Adipocyte (in vitro differentiated cells): ENCODE measurements around the gene PCNP.
"Not testable (repeated sequence)": the region's sequence is repeated elsewhere in the genome, so short reads cannot be mapped to it uniquely, and the experiment has no call there.

Experiments used
- DNase-seq: peaks from one replicate; pipeline ENCODE4 v3.0.0-alpha.2; 2015; ENCODE audit warnings: low read depth
- H3K27me3 ChIP-seq: replicated peaks from 2 replicates; pipeline ENCODE4 v1.7.0; 2013; ENCODE audit warnings: mild to moderate bottlenecking, low read length, moderate library complexity; ENCODE audit not compliant: control insufficient read depth, insufficient read depth
- H3K36me3 ChIP-seq: 2 replicates; pipeline ENCODE4 v1.7.0; 2013; ENCODE audit warnings: low read length, mild to moderate bottlenecking, moderate library complexity; ENCODE audit not compliant: control insufficient read depth, insufficient read depth, severe bottlenecking
- H3K4me1 ChIP-seq: 2 replicates; pipeline ENCODE4 v1.7.0; 2013; ENCODE audit warnings: mild to moderate bottlenecking, low read length, moderate library complexity; ENCODE audit not compliant: control insufficient read depth, insufficient read depth
- H3K4me3 ChIP-seq: 2 replicates; pipeline ENCODE4 v1.7.0; 2013; ENCODE audit warnings: mild to moderate bottlenecking, low read length, moderate library complexity
- H3K9ac ChIP-seq: 2 replicates; pipeline ENCODE4 v1.7.0; 2013; ENCODE audit warnings: mild to moderate bottlenecking, low read length, moderate library complexity
- H3K9me3 ChIP-seq: 2 replicates; pipeline ENCODE4 v1.7.0; 2013; ENCODE audit warnings: mild to moderate bottlenecking, low read length, moderate library complexity; ENCODE audit not compliant: control insufficient read depth

The PCNP gene

GRCh38 chr3:101571028-101571895 lies 2.7 kb upstream of the PCNP start:
- no peaks in the 10 kb centered on the region for H3K9me3 ChIP-seq
- no peak for DNase-seq

GRCh38 chr3:101574388-101575112 lies 570 bp downstream of the PCNP start:
- peak; percentile 80 for DNase-seq
- Histone ChIP-seq H3K9ac (peak overlapping the region; percentile 98), H3K4me3 (peak overlapping the region; percentile 98), H3K36me3 (peaks cover 2% of the 10 kb centered on the region), H3K27me3 (no peaks in the 10 kb centered on the region), H3K9me3 (no peaks in the 10 kb centered on the region), H3K4me1 (peaks cover 19% of the 10 kb centered on the region)

More at GRCh38 chr3:101571028-101571895, 2.7 kb upstream of the PCNP start:
- peaks cover 2% of the 10 kb centered on the region for H3K36me3 ChIP-seq
- no peaks in the 10 kb centered on the region for H3K27me3 ChIP-seq
- no peak overlapping the region for H3K4me3 ChIP-seq
- H3K9ac ChIP-seq: no peak overlapping the region
- H3K4me1 ChIP-seq: peaks cover 15% of the 10 kb centered on the region

- H3K4me1 ChIP-seq: peaks cover 19% of the 10 kb centered on the region
- H3K9ac ChIP-seq: no peak overlapping the region
- no peak for DNase-seq
- H3K27me3 ChIP-seq: no peaks in the 10 kb centered on the region
- H3K4me3 ChIP-seq: no peak overlapping the region
- H3K36me3 ChIP-seq: peaks cover 12% of the 10 kb centered on the region
- H3K9me3 ChIP-seq: no peaks in the 10 kb centered on the region
Measured at GRCh38 chr3:101577286-101577685, 3.3 kb downstream of the PCNP start.

- no peaks in the 10 kb centered on the region for H3K27me3 ChIP-seq
- H3K36me3 ChIP-seq: peaks cover 77% of the 10 kb centered on the region
- no peak overlapping the region for H3K9ac ChIP-seq
- H3K9me3 ChIP-seq: no peaks in the 10 kb centered on the region
- H3K4me1 ChIP-seq: no peaks in the 10 kb centered on the region
- H3K4me3 ChIP-seq: no peak overlapping the region
- no peak for DNase-seq
Measured at GRCh38 chr3:101588616-101589015, 14.6 kb downstream of the PCNP start.

GRCh38 chr3:101591071-101591470 lies 17.1 kb downstream of the PCNP start:
- Histone ChIP-seq H3K36me3 (peaks cover 79% of the 10 kb centered on the region), H3K4me3 (no peak overlapping the region), H3K4me1 (no peaks in the 10 kb centered on the region), H3K9me3 (no peaks in the 10 kb centered on the region), H3K9ac (no peak overlapping the region), H3K27me3 (no peaks in the 10 kb centered on the region)
- DNase-seq: no peak

GRCh38 chr3:101602731-101603130 lies 28.8 kb downstream of the PCNP start:
- H3K9ac ChIP-seq: no peak overlapping the region
- no peaks in the 10 kb centered on the region for H3K9me3 ChIP-seq
- no peak for DNase-seq
- no peaks in the 10 kb centered on the region for H3K27me3 ChIP-seq
- H3K36me3 ChIP-seq: no peaks in the 10 kb centered on the region
- H3K4me3 ChIP-seq: no peak overlapping the region
- no peaks in the 10 kb centered on the region for H3K4me1 ChIP-seq

- DNase-seq: no peak
- H3K9me3 ChIP-seq: no peaks in the 10 kb centered on the region
Measured at GRCh38 chr3:101603184-101603583, 29.2 kb downstream of the PCNP start.

GRCh38 chr3:101605398-101605797 lies 31.4 kb downstream of the PCNP start:
- H3K4me1 ChIP-seq, H3K4me3 ChIP-seq: not testable (repeated sequence)

More at GRCh38 chr3:101603184-101603583, 29.2 kb downstream of the PCNP start:
- Histone ChIP-seq H3K27me3 (no peaks in the 10 kb centered on the region), H3K9ac (no peak overlapping the region), H3K4me1 (no peaks in the 10 kb centered on the region), H3K4me3 (no peak overlapping the region), H3K36me3 (no peaks in the 10 kb centered on the region)

GRCh38 chr3:101611023-101611422 lies 37.0 kb downstream of the PCNP start:
- DNase-seq: no peak

More at GRCh38 chr3:101605398-101605797, 31.4 kb downstream of the PCNP start:
- not testable (repeated sequence) for H3K27me3 ChIP-seq, H3K9me3 ChIP-seq, H3K9ac ChIP-seq, DNase-seq, H3K36me3 ChIP-seq

GRCh38 chr3:101613014-101613413 lies 39.0 kb downstream of the PCNP start:
- H3K4me3 ChIP-seq, H3K9ac ChIP-seq, H3K27me3 ChIP-seq, H3K36me3 ChIP-seq, H3K9me3 ChIP-seq, DNase-seq, H3K4me1 ChIP-seq: not testable (repeated sequence)

More at GRCh38 chr3:101611023-101611422, 37.0 kb downstream of the PCNP start:
- Histone ChIP-seq H3K4me3 (no peak overlapping the region), H3K9ac (no peak overlapping the region), H3K36me3 (no peaks in the 10 kb centered on the region), H3K4me1 (no peaks in the 10 kb centered on the region), H3K27me3 (no peaks in the 10 kb centered on the region), H3K9me3 (no peaks in the 10 kb centered on the region)

- no peaks in the 10 kb centered on the region for H3K27me3 ChIP-seq
- no peak for DNase-seq
- no peaks in the 10 kb centered on the region for H3K4me1 ChIP-seq
- H3K9me3 ChIP-seq: no peaks in the 10 kb centered on the region
- H3K36me3 ChIP-seq: no peaks in the 10 kb centered on the region
- H3K9ac ChIP-seq: no peak overlapping the region
- H3K4me3 ChIP-seq: no peak overlapping the region
Measured at GRCh38 chr3:101615525-101615924, 41.5 kb downstream of the PCNP start.
